Endothelial cell of umbilical vein (primary cell): ENCODE measurements around the gene SYNJ2BP. TPM values are rescaled to one million over a fixed set of nuclear protein-coding genes. Genes with fewer than 3 reads are reported as not detected.

Experiments
- BruUV-seq: library from RNA; stranded (reverse); fragments of 400-500 nt; replicated peaks from 2 replicates; lab custom pipeline; 2021; lab: Mats Ljungman, UMichigan
- CTCF ChIA-PET: fragments of 300-600, 350-600 bp; sonication (Branson Sonifier 250); formaldehyde crosslinking; loops from one replicate; lab custom pipeline; 2021; ENCODE audit warnings: antibody characterized with exemption, inconsistent platforms; lab: Charles Lee
- POLR2A ChIA-PET: fragments of 300-600, 350-600 bp; sonication (Branson Sonifier 250); formaldehyde crosslinking; loops from one replicate; lab custom pipeline; 2021; ENCODE audit warnings: antibody characterized with exemption, inconsistent platforms; lab: Charles Lee
- DNase-seq: peaks from one replicate; pipeline ENCODE4 v3.0.0-alpha.2; 2011; ENCODE audit warnings: low read depth, low spot score
- FAIRE-seq: peaks from 2 replicates; lab custom pipeline; 2011; peaks lifted over from hg19 to GRCh38; lab: Jason Lieb, UNC
- H2AFZ ChIP-seq: 2 replicates; pipeline ENCODE4 v1.6.0; 2012; ENCODE audit warnings: low read depth, low read length, control low read depth, inconsistent platforms
- H3K27ac ChIP-seq: 2 replicates; pipeline ENCODE4 v1.5.1; 2011; ENCODE audit warnings: low read depth, mild to moderate bottlenecking, control low read depth, low read length, moderate library complexity; ENCODE audit not compliant: insufficient read depth
- H3K27me3 ChIP-seq, 2 experiments: 2 replicates each; pipeline versions ENCODE4 v1.6.0 to v1.6.1; 2011; ENCODE audit warnings: low read length in 2 of 2, mixed read lengths in 1 of 2; ENCODE audit not compliant: control insufficient read depth in 2 of 2, insufficient read depth in 2 of 2
- H3K36me3 ChIP-seq, 2 experiments: 2 replicates in 1 of 2; 3 replicates in 1 of 2; pipeline ENCODE4 v1.5.1; 2011; ENCODE audit warnings: low read length in 2 of 2, mild to moderate bottlenecking in 1 of 2, moderate library complexity in 1 of 2; ENCODE audit not compliant: control insufficient read depth in 2 of 2, insufficient read depth in 2 of 2; ENCODE audit errors: extremely low read depth in 1 of 2
- H3K4me1 ChIP-seq: 3 replicates; pipeline ENCODE4 v1.5.1; 2011; ENCODE audit warnings: mild to moderate bottlenecking, low read length; ENCODE audit not compliant: control insufficient read depth, insufficient read depth; ENCODE audit errors: extremely low read depth
- H3K4me2 ChIP-seq: 2 replicates; pipeline ENCODE4 v1.6.1; 2011; ENCODE audit warnings: low read length, control low read depth, mixed read lengths; ENCODE audit not compliant: insufficient read depth
- H3K4me3 ChIP-seq, 3 experiments: fragments of 200-600 bp in 1 of 3; sonication (generic), shearing (Covaris generic) in 1 of 3; replicated peaks in 1 of 3; 2 replicates each; pipeline ENCODE4 v1.5.1; 2011 to 2016; ENCODE audit warnings: control low read depth in 3 of 3, low read length in 3 of 3, mild to moderate bottlenecking in 2 of 3, inconsistent platforms in 1 of 3, low read depth in 1 of 3, moderate library complexity in 1 of 3; ENCODE audit not compliant: insufficient read depth in 1 of 3
- H3K79me2 ChIP-seq: 2 replicates; pipeline ENCODE4 v1.6.0; 2012; ENCODE audit warnings: low read length, inconsistent platforms; ENCODE audit not compliant: control insufficient read depth, insufficient read depth
- H3K9ac ChIP-seq: replicated peaks from 2 replicates; pipeline ENCODE3; 2011; ENCODE audit warnings: low read length, control low read depth; ENCODE audit not compliant: insufficient read depth; ENCODE audit errors: extremely low read depth
- H3K9me1 ChIP-seq: replicated peaks from 3 replicates; pipeline ENCODE4 v1.6.0; 2011; ENCODE audit warnings: mild to moderate bottlenecking, low read length; ENCODE audit not compliant: control insufficient read depth, insufficient read depth; ENCODE audit errors: extremely low read depth
- H3K9me3 ChIP-seq: replicated peaks from 2 replicates; pipeline ENCODE4 v1.5.1; 2012; ENCODE audit warnings: low read length, inconsistent platforms; ENCODE audit not compliant: control insufficient read depth, insufficient read depth
- H4K20me1 ChIP-seq: replicated peaks from 2 replicates; pipeline ENCODE3; 2011; ENCODE audit warnings: mild to moderate bottlenecking, low read length; ENCODE audit not compliant: control insufficient read depth, insufficient read depth; ENCODE audit errors: extremely low read depth
- CTCF ChIP-seq, 2 donors: IDR thresholded peaks; 1 replicate in 1 of 2; 2 replicates in 1 of 2; pipeline ENCODE4 v1.5.1; 2011; ENCODE audit warnings: low read length in 2 of 2, mild to moderate bottlenecking in 2 of 2, moderate library complexity in 2 of 2, control low read depth in 1 of 2, inconsistent platforms in 1 of 2, low read depth in 1 of 2; ENCODE audit not compliant: insufficient read depth in 1 of 2; ENCODE audit errors: extremely low read depth in 1 of 2
- EZH2 ChIP-seq: IDR thresholded peaks from 2 replicates; pipeline ENCODE4 v1.6.1; 2012; ENCODE audit warnings: borderline replicate concordance, low read depth, mild to moderate bottlenecking, moderate library complexity, low read length, inconsistent platforms; ENCODE audit not compliant: severe bottlenecking
- FOS ChIP-seq: IDR thresholded peaks from 2 replicates; pipeline ENCODE4 v1.6.1; 2011; ENCODE audit warnings: mild to moderate bottlenecking, low read length, moderate library complexity, borderline replicate concordance; ENCODE audit not compliant: insufficient read depth
- GATA2 ChIP-seq: IDR thresholded peaks from 2 replicates; pipeline ENCODE4 v1.7.0; 2011; ENCODE audit warnings: low read depth, mild to moderate bottlenecking, moderate library complexity, mixed read lengths, low read length; ENCODE audit not compliant: insufficient read length, insufficient read depth
- JUN ChIP-seq: IDR thresholded peaks from 2 replicates; pipeline ENCODE4 v1.6.1; 2011; ENCODE audit warnings: borderline replicate concordance, low read depth; ENCODE audit not compliant: insufficient read length, insufficient read depth
- MAX ChIP-seq: IDR thresholded peaks from 2 replicates; pipeline ENCODE4 v1.6.1; 2011; ENCODE audit not compliant: insufficient read depth, insufficient read length
- MYC ChIP-seq: IDR thresholded peaks from one replicate; pipeline ENCODE4 v1.6.1; 2011; ENCODE audit warnings: mild to moderate bottlenecking, low read depth, low read length
- POLR2A ChIP-seq: IDR thresholded peaks from 2 replicates; pipeline ENCODE4 v1.6.1; 2012; ENCODE audit warnings: low read depth, mild to moderate bottlenecking, control low read depth, low read length
- POLR2AphosphoS5 ChIP-seq: IDR thresholded peaks from 2 replicates; pipeline ENCODE4 v1.6.1; 2012; ENCODE audit warnings: low read depth, mild to moderate bottlenecking, control low read depth, low read length, moderate library complexity; ENCODE audit not compliant: insufficient read depth
- dilution Hi-C: fragments of 300-500 bp; cut with MboI; formaldehyde crosslinking; loops from one replicate; pipeline ENCODE4 v1.15.0; 2019; ENCODE audit warnings: low sequenced_read_pairs; ENCODE audit not compliant: extremely low pct_ligation_motif_present
- intact Hi-C: fragments of 100-400 bp; cut with micrococcal nuclease; formaldehyde crosslinking; loops from one replicate; pipeline ENCODE4 v1.10.0; 2022
- polyA plus RNA-seq, 4 experiments: library from polyadenylated mRNA; depleted of rRNA in 3 of 4; stranded (reverse) in 3 of 4; unstranded in 1 of 4; fragments of >200 nt; gene quantifications; 2 replicates each; pipeline versions ENCODE4 v1.2.1 to v1.2.3, GENCODE V29; 2011 to 2012; ENCODE audit warnings: missing spikeins in 1 of 4
- total RNA-seq: library from RNA; stranded (reverse); gene quantifications from 2 replicates; pipeline ENCODE4 v1.2.3, GENCODE V29; 2021

The SYNJ2BP gene
- total and polyA plus RNA-seq, 2 donors (not counting 3 experiments of a cell fraction or from before 2014, with no cell fraction given), result 13.1 to 26.9 TPM

GRCh38 chr14:70441641-70442040, 24.8 kb upstream of the SYNJ2BP start:
- Histone ChIP-seq H3K4me1 (no peaks in the 10 kb centered on the region), H3K79me2 (no peaks in the 10 kb centered on the region), H2AFZ (no peak overlapping the region), H3K9me3 (no peaks in the 10 kb centered on the region), H3K9ac (no peak overlapping the region), H3K36me3 (no peaks in the 10 kb centered on the region), H3K4me2 (no peak overlapping the region), H4K20me1 (no peaks in the 10 kb centered on the region), H3K27ac (no peak overlapping the region), H3K9me1 (no peaks in the 10 kb centered on the region), H3K27me3 (no peaks in the 10 kb centered on the region), H3K4me3 (no peak overlapping the region)
- BruUV-seq, result no TSS peak
- dilution Hi-C loops, result no loop called here
- ChIA-PET POLR2A (no interaction called here), CTCF (no interaction called here)
- no peak for FAIRE-seq
- intact Hi-C loops, result no loop called here
- TF ChIP-seq POLR2A (no peak), MAX (no peak), MYC (no peak), FOS (no peak), EZH2 (no peak), JUN (no peak), GATA2 (no peak), CTCF (IDR thresholded peaks at IDR 0.05; ENCODE audit: extremely low read depth in 1 of 2, insufficient read depth in 1 of 2, low read depth in 1 of 2, low read length in 2 of 2) (no peak), POLR2AphosphoS5 (no peak)
- DNase-seq, result no peak
